Measurements from ENCODE around the gene M1AP. TPM values are rescaled to one million over a fixed set of nuclear protein-coding genes. Genes with fewer than 3 reads are reported as not detected.

Gene M1AP
- total and polyA plus RNA-seq, 9 of the 15 experiments (the other 6 are each of a cell fraction or from before 2014, with no cell fraction given): 0.06 to 0.33 (median 0.11) TPM; not detected in 4

GRCh38 chr2:74694281-74694680 lies 46.2 kb upstream of the M1AP start (continued):
- TF ChIP-seq HMGN3 (IDR thresholded peaks at IDR 0.05; ENCODE audit: borderline replicate concordance, extremely low read depth, insufficient read length, low read depth, low read length) (no peak), ZNF324 (CRISPR knock-in tag; IDR thresholded peaks at IDR 0.05) (no peak), ZNF445 (CRISPR knock-in tag; IDR thresholded peaks at IDR 0.05; ENCODE audit: low read depth) (no peak), RUNX1 (IDR thresholded peaks at IDR 0.05; ENCODE audit: low read depth) (no peak), ZNF780A (CRISPR knock-in tag; IDR thresholded peaks at IDR 0.05) (no peak), ERF (CRISPR knock-in tag; IDR thresholded peaks at IDR 0.05) (no peak), MECOM (CRISPR knock-in tag; IDR thresholded peaks at IDR 0.05) (no peak), PHF8 (IDR thresholded peaks at IDR 0.05; ENCODE audit: borderline replicate concordance, low read length) (no peak), CHCHD3 (CRISPR knock-in tag; IDR thresholded peaks at IDR 0.05) (no peak), MTA2 (IDR thresholded peaks at IDR 0.05; ENCODE audit: low read depth) (no peak)

- Histone ChIP-seq H3K4me2 (ENCODE audit: insufficient read depth, low read length) (no peak overlapping the region), H3K4me1 (replicated peaks in 1 of 2; ENCODE audit: control insufficient read depth in 2 of 2, insufficient read depth in 2 of 2, low read length in 2 of 2) (no peaks in the 10 kb centered on the region), H3K27ac (ENCODE audit: extremely low read depth, low read depth, low read length) (no peak overlapping the region), H3K79me2 (ENCODE audit: control insufficient read depth, insufficient read depth, low read length) (no peaks in the 10 kb centered on the region), H3K9me3 (replicated peaks; ENCODE audit: control insufficient read depth, insufficient read depth, low read depth, low read length) (no peaks in the 10 kb centered on the region), H3K4me3 (no peak overlapping the region), H3K36me3 (ENCODE audit: control insufficient read depth, insufficient read depth, low read length) (no peaks in the 10 kb centered on the region), H3K9ac (ENCODE audit: insufficient read depth in 1 of 2, low read depth in 2 of 2, low read length in 2 of 2) (no peak overlapping the region), H3K27me3 (ENCODE audit: control insufficient read depth in 2 of 2, insufficient read depth in 2 of 2, low read length in 2 of 2) (peaks cover 3 to 15% of the 10 kb centered on the region in 2 experiments; a peak in 4 of 5 replicates), H2AFZ (ENCODE audit: low read depth, low read length) (no peak overlapping the region), H3K9me1 (ENCODE audit: control insufficient read depth, insufficient read depth, low read length) (no peaks in the 10 kb centered on the region), H4K20me1 (replicated peaks; ENCODE audit: control insufficient read depth, insufficient read depth, low read length) (no peaks in the 10 kb centered on the region)
- ChIA-PET POLR2A (no interaction called here), CTCF (ENCODE audit: low intra/inter-chr PET ratio) (no interaction called here)
- DNase-seq (ENCODE audit: extremely low read depth in 1 of 4, low spot score in 3 of 4) (no peak), FAIRE-seq (no peak), ATAC-seq (no peak)
- in situ Hi-C loops (cut with MboI) (loop anchor here (10.0 kb wide), 1 partner anchor 341 kb away; no protein-coding TSS in a partner anchor), intact Hi-C loops (cut with micrococcal nuclease) (loop anchor here (5.0 to 10.0 kb wide), 2 partner anchors 721 to 934 kb away; no protein-coding TSS in a partner anchor)
- 6% methylated on average over 1 of the region's 1 CpG for WGBS (ENCODE audit: insufficient coverage, low coverage, missing lambda C conversion rate)
- no TSS peak for BruUV-seq (replicated peaks)
- TF ChIP-seq HNRNPUL1 (IDR thresholded peaks at IDR 0.05; ENCODE audit: low read length) (no peak), PATZ1 (CRISPR knock-in tag; IDR thresholded peaks at IDR 0.05; ENCODE audit: borderline replicate concordance) (no peak), POLR3A (IDR thresholded peaks at IDR 0.05; ENCODE audit: borderline replicate concordance, extremely low read depth, insufficient read depth, insufficient read length) (no peak), PREB (CRISPR knock-in tag; IDR thresholded peaks at IDR 0.05) (no peak), ZBTB7A (IDR thresholded peaks at IDR 0.05; ENCODE audit: borderline replicate concordance, control insufficient read depth, low read depth, low read length) (no peak), NUFIP1 (IDR thresholded peaks at IDR 0.05; ENCODE audit: partially characterized antibody) (no peak), MECOM (CRISPR knock-in tag; IDR thresholded peaks at IDR 0.05) (no peak), CBX3 (IDR thresholded peaks at IDR 0.05; ENCODE audit: borderline replicate concordance in 1 of 2, low read length in 2 of 2) (no peak), NEUROD1 (IDR thresholded peaks at IDR 0.05; ENCODE audit: borderline replicate concordance, low read depth, low read length, partially characterized antibody) (no peak)
- TF ChIP-seq, protein P1, sequence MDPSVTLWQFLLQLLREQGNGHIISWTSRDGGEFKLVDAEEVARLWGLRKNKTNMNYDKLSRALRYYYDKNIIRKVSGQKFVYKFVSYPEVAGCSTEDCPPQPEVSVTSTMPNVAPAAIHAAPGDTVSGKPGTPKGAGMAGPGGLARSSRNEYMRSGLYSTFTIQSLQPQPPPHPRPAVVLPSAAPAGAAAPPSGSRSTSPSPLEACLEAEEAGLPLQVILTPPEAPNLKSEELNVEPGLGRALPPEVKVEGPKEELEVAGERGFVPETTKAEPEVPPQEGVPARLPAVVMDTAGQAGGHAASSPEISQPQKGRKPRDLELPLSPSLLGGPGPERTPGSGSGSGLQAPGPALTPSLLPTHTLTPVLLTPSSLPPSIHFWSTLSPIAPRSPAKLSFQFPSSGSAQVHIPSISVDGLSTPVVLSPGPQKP (CRISPR knock-in tag; IDR thresholded peaks at IDR 0.05): no peak
These were observed 45.5 kb upstream of the M1AP start for GRCh38 chr2:74693668-74694067.
